Panc1 (cell line): ENCODE data around the gene AAK1. TPM values are rescaled to one million over a fixed set of nuclear protein-coding genes. Genes with fewer than 3 reads are reported as not detected.
"Not testable (repeated sequence)": the region's sequence is repeated elsewhere in the genome, so short reads cannot be mapped to it uniquely, and the experiment has no call there.

Source experiments
- ATAC-seq: fragments of 200-7000 bp; cut with Tn5 transposase; 2 replicates; pipeline ENCODE4 v1.9.1; 2020; ENCODE audit warnings: mild to moderate bottlenecking, moderate library complexity
- BruUV-seq: library from RNA; stranded (reverse); fragments of 400-500 nt; replicated peaks from 2 replicates; lab custom pipeline; 2021; lab: Mats Ljungman, UMichigan
- CTCF ChIA-PET: fragments of 300-600 bp; sonication (Branson Sonifier 250); formaldehyde crosslinking; loops from one replicate; lab custom pipeline; 2022; ENCODE audit warnings: antibody characterized with exemption; lab: Charles Lee
- POLR2A ChIA-PET: fragments of 300-600 bp; sonication (Branson Sonifier 250); formaldehyde crosslinking; loops from one replicate; lab custom pipeline; 2022; ENCODE audit warnings: antibody characterized with exemption; lab: Charles Lee
- DNase-seq: peaks from one replicate; pipeline ENCODE4 v3.0.0-alpha.2; 2010; ENCODE audit warnings: low read depth, low spot score
- H3K27ac ChIP-seq: 2 replicates; pipeline ENCODE4 v1.5.1; 2011; ENCODE audit warnings: mild to moderate bottlenecking, low read length, inconsistent platforms
- H3K27me3 ChIP-seq: fragments of 200-500 bp; sonication (Bioruptor generic); 2 replicates; pipeline ENCODE4 v1.6.0; 2014; ENCODE audit warnings: low read length, inconsistent platforms; ENCODE audit not compliant: control insufficient read depth, insufficient read depth
- H3K36me3 ChIP-seq: fragments of 200-500 bp; sonication (Bioruptor generic); 2 replicates; pipeline ENCODE4 v1.5.1; 2014; ENCODE audit warnings: inconsistent platforms, mild to moderate bottlenecking, low read length, moderate library complexity; ENCODE audit not compliant: control insufficient read depth, insufficient read depth
- H3K4me1 ChIP-seq: 2 replicates; pipeline ENCODE4 v1.5.1; 2011; ENCODE audit warnings: inconsistent platforms, mild to moderate bottlenecking, low read length, moderate library complexity; ENCODE audit not compliant: control insufficient read depth, insufficient read depth
- H3K4me3 ChIP-seq, 2 experiments: 2 replicates each; pipeline ENCODE4 v1.5.1; 2011 to 2012; ENCODE audit warnings: low read depth in 2 of 2, low read length in 2 of 2, mild to moderate bottlenecking in 2 of 2, inconsistent platforms in 1 of 2, moderate library complexity in 1 of 2
- H3K9me3 ChIP-seq: fragments of 200-500 bp; sonication (Bioruptor generic); 2 replicates; pipeline ENCODE4 v1.5.1; 2014; ENCODE audit warnings: low read depth, mild to moderate bottlenecking, inconsistent platforms, low read length, moderate library complexity; ENCODE audit not compliant: control insufficient read depth, insufficient read depth
- CTCF ChIP-seq: fragments of 450-650 bp; IDR thresholded peaks from 2 replicates; pipeline ENCODE4 v1.5.1; 2017; ENCODE audit warnings: mild to moderate bottlenecking
- POLR2AphosphoS5 ChIP-seq: IDR thresholded peaks from 2 replicates; pipeline ENCODE4 v1.6.1; 2012; ENCODE audit warnings: mild to moderate bottlenecking, low read depth, low read length, moderate library complexity
- REST ChIP-seq, 2 experiments: IDR thresholded peaks; 2 replicates each; pipeline ENCODE4 v1.6.1; 2011 to 2012; ENCODE audit warnings: low read depth in 2 of 2, control low read depth in 1 of 2, low read length in 1 of 2, mild to moderate bottlenecking in 1 of 2, moderate library complexity in 1 of 2; ENCODE audit not compliant: insufficient read depth in 1 of 2
- SIN3A ChIP-seq: IDR thresholded peaks from 2 replicates; pipeline ENCODE4 v1.6.1; 2012; ENCODE audit warnings: low read depth, mild to moderate bottlenecking, low read length, moderate library complexity, borderline replicate concordance; ENCODE audit not compliant: insufficient read depth
- TCF7L2 ChIP-seq: IDR thresholded peaks from 2 replicates; pipeline ENCODE4 v1.6.1; 2011; ENCODE audit warnings: mild to moderate bottlenecking, low read depth, low read length, inconsistent platforms
- in situ Hi-C: cut with HindIII; loops from 2 replicates; pipeline ENCODE4 v1.10.0; 2016; ENCODE audit warnings: low sequenced_read_pairs, low pct_unique_long_range_greater_than_20kb
- intact Hi-C: fragments of 100-400 bp; cut with micrococcal nuclease; formaldehyde crosslinking; loops from one replicate; pipeline ENCODE4 v1.10.0; 2022; ENCODE audit not compliant: unreplicated experiment
- total RNA-seq: library from RNA; stranded (reverse); gene quantifications from one replicate; pipeline ENCODE4 v1.2.1, GENCODE V29; 2021; ENCODE audit not compliant: unreplicated experiment

The AAK1 gene
- total RNA-seq, 1 experiment from 2014 or later, result 123 TPM

- H3K4me3 ChIP-seq, in situ Hi-C loops, CTCF ChIA-PET, DNase-seq, ATAC-seq, H3K27ac ChIP-seq, H3K9me3 ChIP-seq, H3K27me3 ChIP-seq, H3K36me3 ChIP-seq, intact Hi-C loops, BruUV-seq: not testable (repeated sequence)
- POLR2A ChIA-PET, result interaction anchor here (0.6 kb wide), 1 partner anchor 599 kb away, joined by 3 read pairs; no protein-coding TSS in a partner anchor
- H3K4me1 ChIP-seq, result peaks cover 23% of the 10 kb centered on the region
These were observed 21.5 kb downstream of the AAK1 start for GRCh38 chr2:69622017-69622540.

GRCh38 chr2:69621440-69621839 lies 22.1 kb downstream of the AAK1 start:
- no peaks in the 10 kb centered on the region for H3K36me3 ChIP-seq
- in situ Hi-C loops (no loop called here), intact Hi-C loops (no loop called here)
- no peak overlapping the region for H3K4me3 ChIP-seq
- ATAC-seq, result no peak
- no peaks in the 10 kb centered on the region for H3K9me3 ChIP-seq
- TF ChIP-seq TCF7L2 (no peak), CTCF (no peak), REST (IDR thresholded peaks at IDR 0.05; ENCODE audit: insufficient read depth in 1 of 2, low read depth in 2 of 2, low read length in 1 of 2) (no peak), SIN3A (no peak), POLR2AphosphoS5 (no peak)
- no TSS peak for BruUV-seq
- ChIA-PET POLR2A (no interaction called here), CTCF (no interaction called here)
- H3K27ac ChIP-seq, result no peak overlapping the region
- DNase-seq, result no peak
- H3K4me1 ChIP-seq, result peaks cover 29% of the 10 kb centered on the region
- no peaks in the 10 kb centered on the region for H3K27me3 ChIP-seq

- POLR2A ChIA-PET, result no interaction called here
- H3K4me1 ChIP-seq, result peaks cover 28% of the 10 kb centered on the region
- CTCF ChIA-PET, result no interaction called here
- H3K27ac ChIP-seq, result no peak overlapping the region
- H3K27me3 ChIP-seq, result no peaks in the 10 kb centered on the region
- no peaks in the 10 kb centered on the region for H3K9me3 ChIP-seq
- DNase-seq, result no peak
- intact Hi-C loops (no loop called here), in situ Hi-C loops (no loop called here)
- ATAC-seq, result no peak
- BruUV-seq, result no TSS peak
- no peak overlapping the region for H3K4me3 ChIP-seq
- no peak for TF ChIP-seq POLR2AphosphoS5
- TF ChIP-seq REST (IDR thresholded peaks at IDR 0.05; ENCODE audit: insufficient read depth in 1 of 2, low read depth in 2 of 2, low read length in 1 of 2), result no peak
- no peak for TF ChIP-seq SIN3A
- TF ChIP-seq CTCF, result no peak
- no peak for TF ChIP-seq TCF7L2
- no peaks in the 10 kb centered on the region for H3K36me3 ChIP-seq
These were observed 22.7 kb downstream of the AAK1 start for GRCh38 chr2:69620870-69621269.
